HEK293 (cell line): ENCODE results near the gene MTHFD1L.

Experiments
- CTCF ChIA-PET: fragments of 350-600 bp; formaldehyde crosslinking; extraction: SDS; loops from one replicate; lab custom pipeline; 2021; ENCODE audit warnings: antibody characterized with exemption; lab: Yijun Ruan, JAX
- POLR2A ChIA-PET: fragments of 300-600 bp; formaldehyde crosslinking; extraction: SDS; loops from one replicate; lab custom pipeline; 2020; ENCODE audit warnings: antibody characterized with exemption, inconsistent platforms; lab: Yijun Ruan, JAX
- H3K27ac ChIP-seq: fragments of 200-500 bp; sonication (Bioruptor generic); 2 replicates; pipeline ENCODE4 v1.5.1; 2014; ENCODE audit warnings: low read depth, low read length, control low read depth, inconsistent platforms; ENCODE audit errors: extremely low read depth
- H3K36me3 ChIP-seq, 2 experiments: fragments of 200-500 bp in 1 of 2; sonication (Bioruptor generic) in 1 of 2; 1 replicate in 1 of 2; 2 replicates in 1 of 2; pipeline ENCODE4 v1.5.1; 2014 to 2017; ENCODE audit warnings: inconsistent platforms in 2 of 2, low read length in 2 of 2; ENCODE audit not compliant: control insufficient read depth in 2 of 2, insufficient read depth in 1 of 2
- H3K4me1 ChIP-seq: fragments of 200-500 bp; sonication (Bioruptor generic); 2 replicates; pipeline ENCODE4 v1.5.1; 2014; ENCODE audit warnings: mild to moderate bottlenecking, low read length, inconsistent platforms; ENCODE audit not compliant: control insufficient read depth, insufficient read depth
- H3K4me3 ChIP-seq: 2 replicates; pipeline ENCODE4 v1.5.1; 2011; ENCODE audit warnings: low read depth, mild to moderate bottlenecking, control low read depth, low read length, moderate library complexity
- H3K9me3 ChIP-seq: fragments of 200-500 bp; sonication (Bioruptor generic); 2 replicates; pipeline ENCODE4 v1.5.1; 2014; ENCODE audit warnings: low read depth, low read length, inconsistent platforms; ENCODE audit not compliant: control insufficient read depth, insufficient read depth
- GLI2 ChIP-seq: fragments of 450-650 bp; formaldehyde crosslinking; IDR thresholded peaks from 2 replicates; pipeline ENCODE4; 2017; ENCODE audit warnings: missing biosample characterization, missing genetic modification characterization, low read depth, borderline replicate concordance
- HOXA7 ChIP-seq: sonication (generic); formaldehyde crosslinking; IDR thresholded peaks from 2 replicates; pipeline ENCODE4 v1.8.1; 2022; ENCODE audit warnings: missing genetic modification reagents, borderline replicate concordance
- KLF7 ChIP-seq: fragments of 450-650 bp; formaldehyde crosslinking; IDR thresholded peaks from 2 replicates; pipeline ENCODE4 v1.5.1; 2016; ENCODE audit warnings: missing biosample characterization, missing genetic modification characterization, borderline replicate concordance
- PRDM6 ChIP-seq: fragments of 450-650 bp; formaldehyde crosslinking; IDR thresholded peaks from 2 replicates; pipeline ENCODE4 v1.5.1; 2017; ENCODE audit warnings: missing biosample characterization, missing genetic modification characterization
- SCRT1 ChIP-seq: fragments of 450-650 bp; formaldehyde crosslinking; IDR thresholded peaks from 2 replicates; pipeline ENCODE4 v1.5.1; 2016; ENCODE audit warnings: missing biosample characterization, missing genetic modification characterization, borderline replicate concordance
- TSHZ1 ChIP-seq: fragments of 450-650 bp; formaldehyde crosslinking; IDR thresholded peaks from 2 replicates; pipeline ENCODE4 v1.5.1; 2016; ENCODE audit warnings: missing biosample characterization, missing genetic modification characterization, borderline replicate concordance
- WT1 ChIP-seq: fragments of 450-650 bp; formaldehyde crosslinking; IDR thresholded peaks from 2 replicates; pipeline ENCODE4 v1.5.1; 2016; ENCODE audit warnings: missing biosample characterization, missing genetic modification characterization
- ZBTB10 ChIP-seq: fragments of 450-650 bp; formaldehyde crosslinking; IDR thresholded peaks from 2 replicates; pipeline ENCODE4 v1.5.1; 2016; ENCODE audit warnings: missing biosample characterization, missing genetic modification characterization
- ZBTB20 ChIP-seq: fragments of 450-650 bp; formaldehyde crosslinking; IDR thresholded peaks from 2 replicates; pipeline ENCODE4 v1.5.1; 2016; ENCODE audit warnings: missing biosample characterization, missing genetic modification characterization
- ZFHX2 ChIP-seq: fragments of 450-650 bp; formaldehyde crosslinking; conservative IDR thresholded peaks from 2 replicates; pipeline ENCODE4 v1.5.1; 2016; ENCODE audit warnings: missing biosample characterization, missing genetic modification characterization
- ZNF121 ChIP-seq: fragments of 450-650 bp; formaldehyde crosslinking; IDR thresholded peaks from 2 replicates; pipeline ENCODE4 v1.5.1; 2016; ENCODE audit warnings: missing biosample characterization, missing genetic modification characterization
- ZNF19 ChIP-seq: fragments of 450-650 bp; formaldehyde crosslinking; IDR thresholded peaks from 2 replicates; pipeline ENCODE4; 2016; ENCODE audit warnings: missing biosample characterization, missing genetic modification characterization, low read depth
- ZNF223 ChIP-seq: fragments of 450-650 bp; formaldehyde crosslinking; IDR thresholded peaks from 2 replicates; pipeline ENCODE4 v1.5.1; 2016; ENCODE audit warnings: missing biosample characterization, missing genetic modification characterization
- ZNF350 ChIP-seq: fragments of 450-650 bp; formaldehyde crosslinking; IDR thresholded peaks from 2 replicates; pipeline ENCODE4 v1.5.0; 2017; ENCODE audit warnings: missing biosample characterization, mild to moderate bottlenecking, missing genetic modification characterization
- ZNF362 ChIP-seq: fragments of 450-650 bp; formaldehyde crosslinking; IDR thresholded peaks from 2 replicates; pipeline ENCODE4 v1.5.1; 2016; ENCODE audit warnings: missing biosample characterization, missing genetic modification characterization
- ZNF391 ChIP-seq: fragments of 450-650 bp; formaldehyde crosslinking; IDR thresholded peaks from 2 replicates; pipeline ENCODE4 v1.5.1; 2016; ENCODE audit warnings: low read depth, missing biosample characterization, missing genetic modification characterization, borderline replicate concordance
- ZNF394 ChIP-seq: fragments of 450-650 bp; formaldehyde crosslinking; IDR thresholded peaks from 2 replicates; pipeline ENCODE4 v1.5.1; 2016; ENCODE audit warnings: missing biosample characterization, missing genetic modification characterization, mild to moderate bottlenecking, moderate library complexity, borderline replicate concordance
- ZNF404 ChIP-seq: fragments of 450-650 bp; formaldehyde crosslinking; IDR thresholded peaks from 2 replicates; pipeline ENCODE4 v1.5.1; 2017; ENCODE audit warnings: missing biosample characterization, missing genetic modification characterization
- ZNF423 ChIP-seq: fragments of 450-650 bp; formaldehyde crosslinking; IDR thresholded peaks from 2 replicates; pipeline ENCODE4 v1.5.1; 2016; ENCODE audit warnings: missing biosample characterization, missing genetic modification characterization
- ZNF530 ChIP-seq: fragments of 450-650 bp; formaldehyde crosslinking; IDR thresholded peaks from 2 replicates; pipeline ENCODE4 v1.5.1; 2016; ENCODE audit warnings: low read depth, missing biosample characterization, missing genetic modification characterization
- ZNF626 ChIP-seq: fragments of 450-650 bp; sonication (Bioruptor Pico); formaldehyde crosslinking; IDR thresholded peaks from 2 replicates; pipeline ENCODE4 v1.5.1; 2018; ENCODE audit warnings: missing biosample characterization, missing genetic modification characterization, inconsistent platforms
- ZNF677 ChIP-seq: fragments of 450-650 bp; IDR thresholded peaks from 2 replicates; pipeline ENCODE4 v1.5.0; 2018; ENCODE audit warnings: missing biosample characterization, mild to moderate bottlenecking, missing genetic modification characterization, moderate library complexity
- ZSCAN16 ChIP-seq: fragments of 450-650 bp; formaldehyde crosslinking; IDR thresholded peaks from 2 replicates; pipeline ENCODE4 v1.5.1; 2016; ENCODE audit warnings: missing biosample characterization, missing genetic modification characterization
- TF ChIP-seq, protein P1 (sequence below): fragments of 450-650 bp; formaldehyde crosslinking; IDR thresholded peaks from 2 replicates; pipeline ENCODE4 v1.5.0; 2017; ENCODE audit warnings: missing biosample characterization, missing genetic modification characterization, borderline replicate concordance
- TF ChIP-seq, protein P2 (sequence below): fragments of 450-650 bp; formaldehyde crosslinking; IDR thresholded peaks from 2 replicates; pipeline ENCODE4 v1.5.1; 2017; ENCODE audit warnings: missing biosample characterization, mild to moderate bottlenecking, missing genetic modification characterization, moderate library complexity

The MTHFD1L gene

DNA sequence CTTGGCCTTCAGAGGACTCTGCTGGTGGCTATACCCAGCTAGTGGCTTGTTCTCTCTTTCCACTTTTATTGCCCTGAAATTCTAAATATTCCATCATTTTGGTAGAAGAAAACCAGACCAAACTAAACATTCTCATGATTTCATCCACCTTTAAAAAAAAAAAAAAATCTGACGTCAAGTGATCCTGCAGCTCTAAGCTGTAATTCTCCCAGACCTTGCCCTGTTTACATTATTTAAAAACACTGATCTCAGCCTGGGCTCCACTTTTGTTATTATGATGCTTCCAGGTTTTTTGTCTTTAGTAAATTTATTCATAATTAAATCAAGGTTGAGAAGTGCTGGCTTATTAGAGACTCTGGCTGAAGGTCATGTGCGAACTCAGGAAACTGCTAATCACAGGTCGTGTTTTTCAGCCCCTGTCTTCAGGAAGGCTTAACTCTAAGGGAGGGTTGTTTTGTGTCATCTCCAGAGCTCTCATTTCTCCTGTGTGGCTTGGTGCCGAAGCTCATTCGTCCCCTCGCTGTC, 114.4 kb downstream of the MTHFD1L start (continued):
- TF ChIP-seq PRDM6 (tag by site-specific recombination): no peak
- TF ChIP-seq WT1 (tag by site-specific recombination): no peak
- TF ChIP-seq ZNF423 (tag by site-specific recombination): no peak
- TF ChIP-seq SCRT1: no peak
- no peak for TF ChIP-seq ZNF19 (tag by site-specific recombination)
- TF ChIP-seq GLI2: no peak
- no peak for TF ChIP-seq ZNF530 (tag by site-specific recombination)
- no peak for TF ChIP-seq ZNF677
- no peak for TF ChIP-seq HOXA7 (CRISPR knock-in tag)
- TF ChIP-seq, protein P1, sequence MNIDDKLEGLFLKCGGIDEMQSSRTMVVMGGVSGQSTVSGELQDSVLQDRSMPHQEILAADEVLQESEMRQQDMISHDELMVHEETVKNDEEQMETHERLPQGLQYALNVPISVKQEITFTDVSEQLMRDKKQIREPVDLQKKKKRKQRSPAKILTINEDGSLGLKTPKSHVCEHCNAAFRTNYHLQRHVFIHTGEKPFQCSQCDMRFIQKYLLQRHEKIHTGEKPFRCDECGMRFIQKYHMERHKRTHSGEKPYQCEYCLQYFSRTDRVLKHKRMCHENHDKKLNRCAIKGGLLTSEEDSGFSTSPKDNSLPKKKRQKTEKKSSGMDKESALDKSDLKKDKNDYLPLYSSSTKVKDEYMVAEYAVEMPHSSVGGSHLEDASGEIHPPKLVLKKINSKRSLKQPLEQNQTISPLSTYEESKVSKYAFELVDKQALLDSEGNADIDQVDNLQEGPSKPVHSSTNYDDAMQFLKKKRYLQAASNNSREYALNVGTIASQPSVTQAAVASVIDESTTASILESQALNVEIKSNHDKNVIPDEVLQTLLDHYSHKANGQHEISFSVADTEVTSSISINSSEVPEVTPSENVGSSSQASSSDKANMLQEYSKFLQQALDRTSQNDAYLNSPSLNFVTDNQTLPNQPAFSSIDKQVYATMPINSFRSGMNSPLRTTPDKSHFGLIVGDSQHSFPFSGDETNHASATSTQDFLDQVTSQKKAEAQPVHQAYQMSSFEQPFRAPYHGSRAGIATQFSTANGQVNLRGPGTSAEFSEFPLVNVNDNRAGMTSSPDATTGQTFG: no peak
- TF ChIP-seq, all 188 proteins: peak for 0

GRCh38 chr6:150981095-150981494, 115.6 kb downstream of the MTHFD1L start:
- H3K4me3 ChIP-seq: no peak overlapping the region
- H3K36me3 ChIP-seq: no peaks in the 10 kb centered on the region
- H3K27ac ChIP-seq: no peak overlapping the region
- POLR2A ChIA-PET: no interaction called here
- no peaks in the 10 kb centered on the region for H3K9me3 ChIP-seq
- no peaks in the 10 kb centered on the region for H3K4me1 ChIP-seq
- CTCF ChIA-PET: no interaction called here
- TF ChIP-seq ZNF391 (tag by site-specific recombination) (no peak), ZNF223 (tag by site-specific recombination) (no peak), ZNF362 (tag by site-specific recombination) (no peak), HOXA7 (CRISPR knock-in tag) (no peak), ZNF626 (tag by site-specific recombination) (no peak), ZBTB10 (tag by site-specific recombination) (no peak), ZNF350 (tag by site-specific recombination) (no peak), ZNF394 (tag by site-specific recombination) (no peak), KLF7 (tag by site-specific recombination) (no peak), ZNF404 (tag by site-specific recombination) (no peak), ZSCAN16 (tag by site-specific recombination) (no peak), TSHZ1 (tag by site-specific recombination) (no peak), ZNF121 (no peak), ZBTB20 (tag by site-specific recombination) (no peak), ZFHX2 (no peak)
- TF ChIP-seq, protein P2, sequence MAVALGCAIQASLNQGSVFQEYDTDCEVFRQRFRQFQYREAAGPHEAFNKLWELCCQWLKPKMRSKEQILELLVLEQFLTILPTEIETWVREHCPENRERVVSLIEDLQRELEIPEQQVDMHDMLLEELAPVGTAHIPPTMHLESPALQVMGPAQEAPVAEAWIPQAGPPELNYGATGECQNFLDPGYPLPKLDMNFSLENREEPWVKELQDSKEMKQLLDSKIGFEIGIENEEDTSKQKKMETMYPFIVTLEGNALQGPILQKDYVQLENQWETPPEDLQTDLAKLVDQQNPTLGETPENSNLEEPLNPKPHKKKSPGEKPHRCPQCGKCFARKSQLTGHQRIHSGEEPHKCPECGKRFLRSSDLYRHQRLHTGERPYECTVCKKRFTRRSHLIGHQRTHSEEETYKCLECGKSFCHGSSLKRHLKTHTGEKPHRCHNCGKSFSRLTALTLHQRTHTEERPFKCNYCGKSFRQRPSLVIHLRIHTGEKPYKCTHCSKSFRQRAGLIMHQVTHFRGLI (tag by site-specific recombination): no peak
